ENCODE measurements around the gene EMCN. TPM values are rescaled to one million over a fixed set of nuclear protein-coding genes. Genes with fewer than 3 reads are reported as not detected.

The EMCN gene
- total and polyA plus RNA-seq, 2 of the 8 experiments (the other 6 are each of a cell fraction or from before 2014, with no cell fraction given): not detected

DNA sequence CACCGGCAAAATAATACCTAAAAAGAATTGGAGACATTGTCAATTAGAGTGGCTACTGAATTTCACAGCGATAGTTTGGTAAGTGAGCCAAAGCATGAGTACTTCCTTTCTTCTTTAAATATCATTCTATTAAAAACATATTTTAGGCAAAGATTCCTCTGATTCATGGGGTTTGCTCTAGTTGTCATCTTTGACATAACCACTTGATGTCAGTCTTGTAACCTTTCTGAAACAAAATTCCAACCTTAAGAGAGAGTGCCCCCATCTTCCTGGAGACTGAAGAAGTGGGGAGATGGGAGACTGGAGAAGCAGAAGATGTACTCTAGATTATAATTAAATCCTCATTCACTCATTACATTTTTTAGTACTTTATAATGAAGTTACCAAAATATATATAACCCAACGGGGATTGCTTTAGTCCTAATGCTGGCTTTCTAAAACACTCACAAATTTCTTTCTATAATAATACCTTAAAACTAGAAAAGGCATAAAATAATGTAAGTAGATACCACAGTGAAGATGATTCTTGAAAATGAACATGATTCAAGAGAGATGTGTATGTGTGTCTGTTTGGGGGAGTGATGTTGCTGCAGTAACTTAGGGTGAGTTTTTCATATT, 96.4 kb downstream of the EMCN start:
- H2BK12ac ChIP-seq (ENCODE audit: low read depth, low read length): no peak overlapping the region
- H3K14ac ChIP-seq (ENCODE audit: insufficient read length): no peak overlapping the region
- H2BK20ac ChIP-seq (ENCODE audit: low read length): no peak overlapping the region
- ChIA-PET POLR2A (ENCODE audit: partially characterized antibody) (no interaction called here), CTCF (ENCODE audit: partially characterized antibody) (interaction anchor here (0.7 kb wide), 1 partner anchor 393 kb away, joined by 3 read pairs; no protein-coding TSS in a partner anchor)
- H3K79me1 ChIP-seq (ENCODE audit: low read depth, low read length): no peaks in the 10 kb centered on the region
- no peak overlapping the region for H3K27ac ChIP-seq (ENCODE audit: low read depth, low read length)
- no peak overlapping the region for H2BK5ac ChIP-seq (ENCODE audit: low read depth, low read length)
- H2BK120ac ChIP-seq (replicated peaks; ENCODE audit: low read depth, low read length): no peak overlapping the region
- H3K23me2 ChIP-seq (ENCODE audit: low read depth, low read length): no peaks in the 10 kb centered on the region
- no peak overlapping the region for H4K5ac ChIP-seq (ENCODE audit: insufficient read length, low read depth, low read length)
- H4K8ac ChIP-seq (ENCODE audit: extremely low read depth, insufficient read depth, low read length): no peak overlapping the region
- no peak overlapping the region for H3K18ac ChIP-seq (ENCODE audit: extremely low read depth, low read length)
- H3K4ac ChIP-seq (replicated peaks; ENCODE audit: insufficient read length, low read depth, low read length): no peak overlapping the region
- H2BK15ac ChIP-seq (ENCODE audit: low read length): no peak overlapping the region
- H3K27me3 ChIP-seq (replicated peaks in 1 of 4; ENCODE audit: control insufficient read depth in 3 of 4, extremely low read depth in 1 of 4, insufficient read depth in 3 of 4, low read length in 3 of 4): no peaks in the 10 kb centered on the region
- no peak overlapping the region for H2AFZ ChIP-seq (ENCODE audit: low read length)
- no peaks in the 10 kb centered on the region for H3K36me3 ChIP-seq (ENCODE audit: control insufficient read depth in 2 of 4, insufficient read depth in 4 of 4, low read length in 3 of 4)
- no peak overlapping the region for H3K9ac ChIP-seq (replicated peaks in 1 of 4; ENCODE audit: extremely low read depth in 1 of 4, low read depth in 3 of 4, low read length in 3 of 4)
- no peak for DNase-seq (ENCODE audit: low read depth in 1 of 2, low spot score in 2 of 2)
- H3K4me2 ChIP-seq (ENCODE audit: insufficient read depth in 1 of 2, low read depth in 2 of 2, low read length in 2 of 2): no peak overlapping the region
- no peak overlapping the region for H3K23ac ChIP-seq (ENCODE audit: insufficient read length)
- H3K56ac ChIP-seq (replicated peaks; ENCODE audit: insufficient read length, low read depth, low read length): no peak overlapping the region
- H3K9me3 ChIP-seq (ENCODE audit: insufficient read depth in 2 of 2, low read depth in 1 of 2, low read length in 1 of 2): no peaks in the 10 kb centered on the region
- peak; percentile 7 for FAIRE-seq
- no peak overlapping the region for H3K4me3 ChIP-seq (ENCODE audit: extremely low read depth in 1 of 4, insufficient read depth in 2 of 4, low read depth in 3 of 4, low read length in 4 of 4)
- H4K91ac ChIP-seq (replicated peaks; ENCODE audit: insufficient read length, low read length): no peak overlapping the region
- H3K4me1 ChIP-seq (replicated peaks in 1 of 4; ENCODE audit: control insufficient read depth in 3 of 4, insufficient read depth in 4 of 4, low read length in 3 of 4): no peaks in the 10 kb centered on the region
- no peaks in the 10 kb centered on the region for H4K20me1 ChIP-seq (replicated peaks in 1 of 2; ENCODE audit: control insufficient read depth in 1 of 2, insufficient read depth in 2 of 2, low read length in 2 of 2)
- no peak overlapping the region for H2AK5ac ChIP-seq (ENCODE audit: low read depth, low read length)
- H3K79me2 ChIP-seq (ENCODE audit: control insufficient read depth in 1 of 2, insufficient read depth in 2 of 2, low read length in 2 of 2): no peaks in the 10 kb centered on the region
- WGBS, 2 experiments (ENCODE audit: extremely low coverage in 1 of 2, insufficient coverage in 1 of 2, insufficient read length in 1 of 2, insufficient replicate concordance in 2 of 2, low coverage in 1 of 2, low lambda C conversion rate in 2 of 2, missing lambda C conversion rate in 1 of 2): 80% methylated on average over 3 of the region's 3 CpGs; no CpG with 5 or more reads in 1 of the 2 experiments
- TF ChIP-seq HDAC2 (IDR thresholded peaks at IDR 0.05; ENCODE audit: borderline replicate concordance in 1 of 2, low read depth in 2 of 2, low read length in 2 of 2): no peak
- peak; percentile 78 to 83 for TF ChIP-seq RAD21 (IDR thresholded peaks at IDR 0.05 in 1 of 2, conservative IDR thresholded peaks at IDR 0.05 in 1 of 2; ENCODE audit: low read depth in 2 of 2, low read length in 2 of 2)
- TF ChIP-seq EZH2 (IDR thresholded peaks at IDR 0.05; ENCODE audit: low read depth, low read length, severe bottlenecking): no peak
- no peak for TF ChIP-seq ZNF274 (IDR thresholded peaks at IDR 0.05; ENCODE audit: borderline replicate concordance, extremely low read depth, low read length)
- no peak for TF ChIP-seq EGR1 (IDR thresholded peaks at IDR 0.05; ENCODE audit: borderline replicate concordance, low read depth, low read length)
- TF ChIP-seq, protein P1, sequence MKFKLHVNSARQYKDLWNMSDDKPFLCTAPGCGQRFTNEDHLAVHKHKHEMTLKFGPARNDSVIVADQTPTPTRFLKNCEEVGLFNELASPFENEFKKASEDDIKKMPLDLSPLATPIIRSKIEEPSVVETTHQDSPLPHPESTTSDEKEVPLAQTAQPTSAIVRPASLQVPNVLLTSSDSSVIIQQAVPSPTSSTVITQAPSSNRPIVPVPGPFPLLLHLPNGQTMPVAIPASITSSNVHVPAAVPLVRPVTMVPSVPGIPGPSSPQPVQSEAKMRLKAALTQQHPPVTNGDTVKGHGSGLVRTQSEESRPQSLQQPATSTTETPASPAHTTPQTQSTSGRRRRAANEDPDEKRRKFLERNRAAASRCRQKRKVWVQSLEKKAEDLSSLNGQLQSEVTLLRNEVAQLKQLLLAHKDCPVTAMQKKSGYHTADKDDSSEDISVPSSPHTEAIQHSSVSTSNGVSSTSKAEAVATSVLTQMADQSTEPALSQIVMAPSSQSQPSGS (IDR thresholded peaks at IDR 0.05; ENCODE audit: low read length): no peak
- no peak for TF ChIP-seq SIX5 (IDR thresholded peaks at IDR 0.05; ENCODE audit: low read depth, low read length)
- no peak for TF ChIP-seq SUZ12 (IDR thresholded peaks at IDR 0.05; ENCODE audit: low read length)
- no peak for TF ChIP-seq SP1 (IDR thresholded peaks at IDR 0.05; ENCODE audit: low read depth, low read length)
